WTC11 (cell line): ENCODE results near the gene MAP4K1. TPM values are rescaled to one million over a fixed set of nuclear protein-coding genes. Genes with fewer than 3 reads are reported as not detected.
A peak's percentile ranks its signal among the peaks of the same experiment; 100 is the strongest.

ENCODE experiments used
- ATF1 ChIP-seq: sonication (generic); formaldehyde crosslinking; IDR thresholded peaks from 2 replicates; pipeline ENCODE4 v1.8.1; 2023; ENCODE audit warnings: mild to moderate bottlenecking, moderate library complexity, missing genetic modification reagents
- CBFB ChIP-seq: sonication (generic); formaldehyde crosslinking; IDR thresholded peaks from 2 replicates; pipeline ENCODE4 v1.8.1; 2022; ENCODE audit warnings: mild to moderate bottlenecking, low read depth, missing genetic modification reagents
- CREB1 ChIP-seq: sonication (generic); formaldehyde crosslinking; IDR thresholded peaks from 2 replicates; pipeline ENCODE4 v1.8.0; 2023; ENCODE audit warnings: mild to moderate bottlenecking, missing genetic modification reagents
- CTCF ChIP-seq: fragments of 200-600 bp; IDR thresholded peaks from 2 replicates; pipeline ENCODE4 v1.8.0; 2022; ENCODE audit warnings: antibody characterized with exemption
- ELF4 ChIP-seq: sonication (generic); formaldehyde crosslinking; IDR thresholded peaks from 2 replicates; pipeline ENCODE4 v1.8.1; 2022; ENCODE audit warnings: low read depth, mild to moderate bottlenecking, moderate library complexity, missing genetic modification reagents
- ERG ChIP-seq: fragments of 250-450 bp; sonication (Bioruptor Pico); IDR thresholded peaks from 2 replicates; pipeline ENCODE4 v1.8.0; 2021; ENCODE audit warnings: mild to moderate bottlenecking
- ESRRA ChIP-seq: sonication (generic); formaldehyde crosslinking; IDR thresholded peaks from 2 replicates; pipeline ENCODE4 v1.8.1; 2022; ENCODE audit warnings: mild to moderate bottlenecking, missing genetic modification reagents, borderline replicate concordance
- GABPB1 ChIP-seq: sonication (generic); formaldehyde crosslinking; IDR thresholded peaks from 2 replicates; pipeline ENCODE4 v1.8.1; 2023; ENCODE audit warnings: mild to moderate bottlenecking, missing genetic modification reagents
- MYBL2 ChIP-seq: sonication (generic); formaldehyde crosslinking; IDR thresholded peaks from 2 replicates; pipeline ENCODE4 v1.8.1; 2023; ENCODE audit warnings: mild to moderate bottlenecking, moderate library complexity, missing genetic modification reagents
- NFYB ChIP-seq: sonication (generic); formaldehyde crosslinking; conservative IDR thresholded peaks from 2 replicates; pipeline ENCODE4 v1.8.0; 2022; ENCODE audit warnings: low read depth, missing genetic modification reagents
- NR1H2 ChIP-seq: sonication (generic); formaldehyde crosslinking; IDR thresholded peaks from 2 replicates; pipeline ENCODE4 v1.9.0; 2021; ENCODE audit warnings: mild to moderate bottlenecking, moderate library complexity, missing genetic modification reagents
- RORB ChIP-seq: fragments of 250-450 bp; sonication (Bioruptor Pico); IDR thresholded peaks from 2 replicates; pipeline ENCODE4 v1.9.0; 2021; ENCODE audit warnings: mild to moderate bottlenecking
- SMAD3 ChIP-seq: sonication (generic); formaldehyde crosslinking; IDR thresholded peaks from 2 replicates; pipeline ENCODE4 v1.8.0; 2022; ENCODE audit warnings: missing genetic modification reagents, mild to moderate bottlenecking, borderline replicate concordance
- SMAD4 ChIP-seq: sonication (generic); formaldehyde crosslinking; IDR thresholded peaks from 2 replicates; pipeline ENCODE4 v1.8.0; 2022; ENCODE audit warnings: mild to moderate bottlenecking, missing genetic modification reagents
- SOX15 ChIP-seq: fragments of 250-450 bp; sonication (Bioruptor Pico); IDR thresholded peaks from 2 replicates; pipeline ENCODE4 v1.9.0; 2021; ENCODE audit warnings: mild to moderate bottlenecking
- STAT6 ChIP-seq: sonication (generic); formaldehyde crosslinking; conservative IDR thresholded peaks from 2 replicates; pipeline ENCODE4 v1.8.1; 2023; ENCODE audit warnings: mild to moderate bottlenecking, low read depth, missing genetic modification reagents, moderate library complexity
- TCF7 ChIP-seq: sonication (generic); formaldehyde crosslinking; IDR thresholded peaks from 2 replicates; pipeline ENCODE4 v1.8.0; 2022; ENCODE audit warnings: mild to moderate bottlenecking, low read depth, missing genetic modification reagents, moderate library complexity
- TEAD1 ChIP-seq: sonication (generic); formaldehyde crosslinking; IDR thresholded peaks from 2 replicates; pipeline ENCODE4 v1.8.0; 2022; ENCODE audit warnings: mild to moderate bottlenecking, missing genetic modification reagents
- ZBTB21 ChIP-seq: sonication (generic); formaldehyde crosslinking; IDR thresholded peaks from 2 replicates; pipeline ENCODE4 v1.8.1; 2023; ENCODE audit warnings: mild to moderate bottlenecking, missing genetic modification reagents, borderline replicate concordance
- ZNF138 ChIP-seq: sonication (generic); formaldehyde crosslinking; conservative IDR thresholded peaks from 2 replicates; pipeline ENCODE4 v1.8.1; 2022; ENCODE audit warnings: mild to moderate bottlenecking, moderate library complexity, missing genetic modification reagents
- ZNF317 ChIP-seq: sonication (generic); formaldehyde crosslinking; IDR thresholded peaks from 2 replicates; pipeline ENCODE4 v1.8.1; 2023; ENCODE audit warnings: low read depth, mild to moderate bottlenecking, moderate library complexity, missing genetic modification reagents, borderline replicate concordance
- ZNF671 ChIP-seq: fragments of 250-450 bp; sonication (Bioruptor Pico); IDR thresholded peaks from 2 replicates; pipeline ENCODE4 v1.8.0; 2021; ENCODE audit warnings: mild to moderate bottlenecking
- total RNA-seq: library from RNA; stranded (reverse); gene quantifications from 3 replicates; pipeline ENCODE4 v1.2.3, GENCODE V29; 2021
- TF ChIP-seq, protein P1 (sequence below): fragments of 250-450 bp; sonication (Bioruptor Pico); IDR thresholded peaks from 2 replicates; pipeline ENCODE4 v1.9.0; 2021; ENCODE audit warnings: mild to moderate bottlenecking, borderline replicate concordance
- TF ChIP-seq, protein P2 (sequence below): sonication (generic); formaldehyde crosslinking; IDR thresholded peaks from 2 replicates; pipeline ENCODE4 v1.8.1; 2022; ENCODE audit warnings: low read depth, mild to moderate bottlenecking, moderate library complexity, missing genetic modification reagents, borderline replicate concordance
- TF ChIP-seq, protein P3 (sequence below): sonication (generic); formaldehyde crosslinking; IDR thresholded peaks from 2 replicates; pipeline ENCODE4 v1.8.1; 2022; ENCODE audit warnings: missing genetic modification reagents, borderline replicate concordance
- TF ChIP-seq, protein P4 (sequence below): sonication (generic); formaldehyde crosslinking; IDR thresholded peaks from 2 replicates; pipeline ENCODE4 v1.8.0; 2022; ENCODE audit warnings: mild to moderate bottlenecking, missing genetic modification reagents

The MAP4K1 gene
- total RNA-seq, 1 experiment from 2014 or later = 14.0 TPM

- no peak for TF ChIP-seq ESRRA (CRISPR knock-in tag)
- no peak for TF ChIP-seq STAT6
- no peak for TF ChIP-seq ERG (CRISPR knock-in tag)
- no peak for TF ChIP-seq GABPB1 (CRISPR knock-in tag)
- TF ChIP-seq ZBTB21 (CRISPR knock-in tag) = no peak; the same call in 1 of the 2 replicates
- no peak for TF ChIP-seq SOX15 (CRISPR knock-in tag)
- no peak for TF ChIP-seq RORB (CRISPR knock-in tag)
- TF ChIP-seq, protein P1, sequence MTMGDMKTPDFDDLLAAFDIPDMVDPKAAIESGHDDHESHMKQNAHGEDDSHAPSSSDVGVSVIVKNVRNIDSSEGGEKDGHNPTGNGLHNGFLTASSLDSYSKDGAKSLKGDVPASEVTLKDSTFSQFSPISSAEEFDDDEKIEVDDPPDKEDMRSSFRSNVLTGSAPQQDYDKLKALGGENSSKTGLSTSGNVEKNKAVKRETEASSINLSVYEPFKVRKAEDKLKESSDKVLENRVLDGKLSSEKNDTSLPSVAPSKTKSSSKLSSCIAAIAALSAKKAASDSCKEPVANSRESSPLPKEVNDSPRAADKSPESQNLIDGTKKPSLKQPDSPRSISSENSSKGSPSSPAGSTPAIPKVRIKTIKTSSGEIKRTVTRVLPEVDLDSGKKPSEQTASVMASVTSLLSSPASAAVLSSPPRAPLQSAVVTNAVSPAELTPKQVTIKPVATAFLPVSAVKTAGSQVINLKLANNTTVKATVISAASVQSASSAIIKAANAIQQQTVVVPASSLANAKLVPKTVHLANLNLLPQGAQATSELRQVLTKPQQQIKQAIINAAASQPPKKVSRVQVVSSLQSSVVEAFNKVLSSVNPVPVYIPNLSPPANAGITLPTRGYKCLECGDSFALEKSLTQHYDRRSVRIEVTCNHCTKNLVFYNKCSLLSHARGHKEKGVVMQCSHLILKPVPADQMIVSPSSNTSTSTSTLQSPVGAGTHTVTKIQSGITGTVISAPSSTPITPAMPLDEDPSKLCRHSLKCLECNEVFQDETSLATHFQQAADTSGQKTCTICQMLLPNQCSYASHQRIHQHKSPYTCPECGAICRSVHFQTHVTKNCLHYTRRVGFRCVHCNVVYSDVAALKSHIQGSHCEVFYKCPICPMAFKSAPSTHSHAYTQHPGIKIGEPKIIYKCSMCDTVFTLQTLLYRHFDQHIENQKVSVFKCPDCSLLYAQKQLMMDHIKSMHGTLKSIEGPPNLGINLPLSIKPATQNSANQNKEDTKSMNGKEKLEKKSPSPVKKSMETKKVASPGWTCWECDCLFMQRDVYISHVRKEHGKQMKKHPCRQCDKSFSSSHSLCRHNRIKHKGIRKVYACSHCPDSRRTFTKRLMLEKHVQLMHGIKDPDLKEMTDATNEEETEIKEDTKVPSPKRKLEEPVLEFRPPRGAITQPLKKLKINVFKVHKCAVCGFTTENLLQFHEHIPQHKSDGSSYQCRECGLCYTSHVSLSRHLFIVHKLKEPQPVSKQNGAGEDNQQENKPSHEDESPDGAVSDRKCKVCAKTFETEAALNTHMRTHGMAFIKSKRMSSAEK = no peak
- no peak for TF ChIP-seq SMAD4 (CRISPR knock-in tag)
- no peak for TF ChIP-seq NFYB
- TF ChIP-seq CBFB = no peak
- TF ChIP-seq NR1H2 (CRISPR knock-in tag) = no peak
- TF ChIP-seq, protein P2, sequence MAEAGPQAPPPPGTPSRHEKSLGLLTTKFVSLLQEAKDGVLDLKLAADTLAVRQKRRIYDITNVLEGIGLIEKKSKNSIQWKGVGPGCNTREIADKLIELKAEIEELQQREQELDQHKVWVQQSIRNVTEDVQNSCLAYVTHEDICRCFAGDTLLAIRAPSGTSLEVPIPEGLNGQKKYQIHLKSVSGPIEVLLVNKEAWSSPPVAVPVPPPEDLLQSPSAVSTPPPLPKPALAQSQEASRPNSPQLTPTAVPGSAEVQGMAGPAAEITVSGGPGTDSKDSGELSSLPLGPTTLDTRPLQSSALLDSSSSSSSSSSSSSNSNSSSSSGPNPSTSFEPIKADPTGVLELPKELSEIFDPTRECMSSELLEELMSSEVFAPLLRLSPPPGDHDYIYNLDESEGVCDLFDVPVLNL = no peak
- no peak for TF ChIP-seq ZNF671
- TF ChIP-seq ZNF138 = no peak
- no peak for TF ChIP-seq MYBL2 (CRISPR knock-in tag)
- TF ChIP-seq CTCF = no peak
- TF ChIP-seq ELF4 (CRISPR knock-in tag) = no peak
- no peak for TF ChIP-seq ZNF317 (CRISPR knock-in tag)
- TF ChIP-seq TCF7 (CRISPR knock-in tag) = no peak
- TF ChIP-seq TEAD1 (CRISPR knock-in tag) = peak; percentile 94; the same call in 1 of the 2 replicates
- TF ChIP-seq, protein P3, sequence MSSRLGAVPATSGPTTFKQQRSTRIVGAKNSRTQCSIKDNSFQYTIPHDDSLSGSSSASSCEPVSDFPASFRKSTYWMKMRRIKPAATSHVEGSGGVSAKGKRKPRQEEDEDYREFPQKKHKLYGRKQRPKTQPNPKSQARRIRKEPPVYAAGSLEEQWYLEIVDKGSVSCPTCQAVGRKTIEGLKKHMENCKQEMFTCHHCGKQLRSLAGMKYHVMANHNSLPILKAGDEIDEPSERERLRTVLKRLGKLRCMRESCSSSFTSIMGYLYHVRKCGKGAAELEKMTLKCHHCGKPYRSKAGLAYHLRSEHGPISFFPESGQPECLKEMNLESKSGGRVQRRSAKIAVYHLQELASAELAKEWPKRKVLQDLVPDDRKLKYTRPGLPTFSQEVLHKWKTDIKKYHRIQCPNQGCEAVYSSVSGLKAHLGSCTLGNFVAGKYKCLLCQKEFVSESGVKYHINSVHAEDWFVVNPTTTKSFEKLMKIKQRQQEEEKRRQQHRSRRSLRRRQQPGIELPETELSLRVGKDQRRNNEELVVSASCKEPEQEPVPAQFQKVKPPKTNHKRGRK = no peak
- no peak for TF ChIP-seq CREB1 (CRISPR knock-in tag)
- no peak for TF ChIP-seq SMAD3 (CRISPR knock-in tag)
- no peak for TF ChIP-seq ATF1 (CRISPR knock-in tag)
- TF ChIP-seq, protein P4, sequence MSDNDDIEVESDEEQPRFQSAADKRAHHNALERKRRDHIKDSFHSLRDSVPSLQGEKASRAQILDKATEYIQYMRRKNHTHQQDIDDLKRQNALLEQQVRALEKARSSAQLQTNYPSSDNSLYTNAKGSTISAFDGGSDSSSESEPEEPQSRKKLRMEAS = peak; percentile 66
Measured at GRCh38 chr19:38665950-38666662, 48.4 kb upstream of the MAP4K1 start (continued).
